T-helper 2 cell treated with Interferon-gamma antibody and Interleukin-4, amounts not matched to agents 100 ng/mL and 5 ng/mL, for 36 hours (primary cell): ENCODE results near the gene CABP2. TPM values are rescaled to one million over a fixed set of nuclear protein-coding genes. Genes with fewer than 3 reads are reported as not detected.
"Not testable (repeated sequence)": the region's sequence is repeated elsewhere in the genome, so short reads cannot be mapped to it uniquely, and the experiment has no call there.

Experiments
- intact Hi-C: fragments of 100-400 bp; cut with micrococcal nuclease; formaldehyde crosslinking; loops from one replicate; pipeline ENCODE4 v1.15.1; 2023
- total RNA-seq: library from RNA; stranded (reverse); gene quantifications from 2 replicates; pipeline ENCODE4 v1.2.3, GENCODE V29; 2022

CABP2 gene
- not detected in 2 replicates for total RNA-seq

- intact Hi-C loops = no loop called here
These were observed at the start of gene CABP2 for GRCh38 chr11:67522844-67523555. Gene CABP2, minus strand, starts transcription at chr11:67523446. Its CDS starts 120 bp downstream, at chr11:67523326.

- intact Hi-C loops = loop anchor here (1.0 kb wide), 1 partner anchor 86 kb away; no protein-coding TSS in a partner anchor
These were observed 49.6 kb upstream of the CABP2 start for GRCh38 chr11:67572747-67573419.

- intact Hi-C loops = loop anchor here (1.0 kb wide), 1 partner anchor 87 kb away; no protein-coding TSS in a partner anchor
These were observed 49.1 kb upstream of the CABP2 start for GRCh38 chr11:67572305-67572704.

DNA sequence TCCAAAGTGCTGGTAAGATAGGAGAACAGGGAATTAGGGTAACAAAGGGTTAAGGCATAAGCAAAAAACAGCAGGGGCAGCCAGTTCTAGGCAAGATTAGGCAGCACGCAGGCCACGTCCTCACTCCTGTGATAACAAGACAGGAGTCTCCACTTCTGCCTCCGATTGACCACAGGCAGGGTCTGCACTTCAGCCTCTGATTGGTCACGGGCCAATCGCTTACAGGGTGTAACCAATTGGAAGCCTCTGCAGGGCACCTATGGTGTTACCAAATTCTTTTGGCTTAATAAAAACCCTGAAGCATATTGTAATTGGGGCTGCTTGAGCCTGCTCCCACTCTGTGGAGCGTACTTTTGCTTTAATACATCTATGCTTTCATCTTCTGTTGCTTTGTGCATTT, 48.2 kb upstream of the CABP2 start:
- intact Hi-C loops = no loop called here

DNA sequence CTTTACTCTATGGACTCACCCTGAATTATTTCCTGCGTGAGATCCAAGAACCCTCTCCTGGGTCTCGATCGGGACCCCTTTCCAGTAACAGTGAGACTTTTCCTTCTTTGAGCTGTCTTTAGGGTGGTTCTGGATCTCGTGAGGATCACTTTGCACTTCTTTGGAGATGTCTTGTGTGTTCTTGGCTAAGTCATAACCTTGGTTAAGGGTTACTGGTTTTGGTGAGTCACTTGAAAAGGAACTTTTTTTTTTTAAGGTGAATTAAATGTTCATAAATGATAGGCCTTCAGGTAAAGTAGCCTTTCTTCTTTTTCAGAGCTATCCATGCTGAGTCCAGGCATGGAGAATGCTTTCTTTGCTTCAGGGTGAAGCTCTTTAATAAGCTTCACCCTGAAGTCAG, 41.0 kb upstream of the CABP2 start:
- intact Hi-C loops = no loop called here

GRCh38 chr11:67563705-67564114, 40.5 kb upstream of the CABP2 start:
- intact Hi-C loops = not testable (repeated sequence)

- intact Hi-C loops = no loop called here
These were observed 39.9 kb upstream of the CABP2 start for GRCh38 chr11:67562963-67563704.

GRCh38 chr11:67561971-67562619, 38.8 kb upstream of the CABP2 start:
- intact Hi-C loops = no loop called here

DNA sequence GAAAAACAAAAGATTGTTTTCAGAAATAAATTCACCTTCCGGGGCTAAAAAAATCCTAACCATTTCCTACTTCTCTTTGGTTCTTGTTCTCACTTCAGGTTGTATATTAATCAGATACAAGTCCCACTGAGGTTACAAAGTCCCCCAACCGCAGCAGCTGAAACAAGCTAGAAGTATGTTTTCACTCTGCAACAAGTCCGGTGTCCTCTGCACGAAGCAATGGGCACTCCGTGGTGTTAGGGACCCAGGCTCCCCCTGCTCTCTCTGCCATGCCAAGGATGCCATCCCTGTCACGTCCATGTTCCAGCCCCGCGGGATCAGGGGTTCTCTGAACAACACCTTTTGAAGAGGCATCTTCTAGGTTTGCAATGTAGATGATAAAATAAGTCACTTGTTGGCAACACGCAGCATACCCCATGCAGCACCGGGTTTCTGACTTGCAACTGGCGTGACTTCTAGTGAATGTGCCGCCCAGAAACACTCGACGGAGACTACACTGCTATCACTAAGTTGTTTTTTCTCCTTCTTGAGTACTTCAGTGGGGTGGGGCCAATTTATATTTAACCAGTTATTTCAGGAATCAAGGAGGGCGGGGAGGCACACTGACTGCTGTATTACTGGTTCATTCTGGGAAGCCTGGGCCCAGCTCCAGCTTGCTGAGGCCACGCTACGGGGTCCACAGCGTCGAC, 35.0 kb upstream of the CABP2 start:
- intact Hi-C loops = no loop called here

- intact Hi-C loops = no loop called here
These were observed 33.0 kb upstream of the CABP2 start for GRCh38 chr11:67556244-67556643.

DNA sequence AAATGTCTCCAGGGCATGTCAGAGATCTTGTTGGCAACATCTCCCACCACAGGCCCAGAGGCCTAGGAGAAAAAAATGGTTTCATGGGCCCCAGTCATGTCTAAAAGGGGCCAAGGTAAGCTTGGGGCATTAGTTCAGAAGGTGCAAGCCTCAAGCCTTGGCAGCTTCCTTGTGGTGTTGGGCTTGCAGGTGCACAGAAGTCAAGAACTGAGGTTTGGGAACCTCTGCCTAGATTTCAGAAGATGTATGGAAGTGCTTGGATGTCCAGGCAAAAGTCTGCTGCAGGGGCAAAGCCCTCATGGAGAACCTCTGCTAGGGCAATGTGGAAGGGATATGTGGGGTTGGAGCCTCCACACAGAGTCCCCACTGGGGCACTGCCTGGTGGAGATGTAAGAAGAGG, 28.5 kb upstream of the CABP2 start:
- intact Hi-C loops = not testable (repeated sequence)

DNA sequence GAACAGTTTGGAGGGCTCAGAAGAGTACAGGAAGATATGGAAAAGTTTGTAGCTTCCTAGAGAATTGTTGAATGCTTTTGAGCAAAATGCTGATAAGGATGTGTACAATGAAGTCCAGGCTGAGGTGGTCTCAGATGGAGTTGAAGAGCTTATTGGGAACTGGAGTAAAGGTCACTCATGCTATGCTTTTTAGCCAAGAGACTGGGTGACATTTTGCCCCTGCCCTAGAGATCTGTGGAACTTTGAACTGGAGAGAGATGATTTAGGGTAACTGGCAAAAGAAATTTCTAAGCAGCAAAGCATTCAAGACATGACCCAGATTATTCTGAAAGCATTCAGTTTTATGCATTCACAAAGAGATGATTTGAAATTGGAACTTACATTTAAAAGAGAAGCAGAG, 27.9 kb upstream of the CABP2 start:
- intact Hi-C loops = no loop called here

GRCh38 chr11:67548555-67549110, 25.4 kb upstream of the CABP2 start:
- intact Hi-C loops = no loop called here

GRCh38 chr11:67548112-67548511, 24.9 kb upstream of the CABP2 start:
- intact Hi-C loops = not testable (repeated sequence)

GRCh38 chr11:67545280-67545679, 22.0 kb upstream of the CABP2 start:
- intact Hi-C loops = no loop called here

- intact Hi-C loops = no loop called here
These were observed 21.5 kb upstream of the CABP2 start for GRCh38 chr11:67544616-67545242.

DNA sequence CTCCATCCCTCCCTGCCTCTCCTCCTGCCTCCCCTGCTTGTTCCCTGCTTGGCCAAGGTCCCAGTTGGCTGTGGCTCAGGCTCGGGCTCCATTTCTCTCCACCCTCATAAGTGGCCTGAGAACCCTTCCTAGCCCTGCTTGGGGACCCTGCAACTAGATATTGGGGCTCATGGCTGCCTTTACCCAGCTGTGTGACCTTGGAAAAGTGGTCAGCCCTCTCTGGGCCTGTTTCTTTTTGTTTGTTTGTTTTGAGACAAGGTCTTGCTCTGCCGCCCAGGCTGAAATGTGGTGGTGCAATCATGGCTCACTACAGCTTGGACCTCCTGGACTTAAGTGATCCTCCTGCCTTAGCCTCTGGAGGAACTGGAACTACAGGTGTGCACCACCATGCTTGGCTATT, 20.3 kb upstream of the CABP2 start:
- intact Hi-C loops = no loop called here

DNA sequence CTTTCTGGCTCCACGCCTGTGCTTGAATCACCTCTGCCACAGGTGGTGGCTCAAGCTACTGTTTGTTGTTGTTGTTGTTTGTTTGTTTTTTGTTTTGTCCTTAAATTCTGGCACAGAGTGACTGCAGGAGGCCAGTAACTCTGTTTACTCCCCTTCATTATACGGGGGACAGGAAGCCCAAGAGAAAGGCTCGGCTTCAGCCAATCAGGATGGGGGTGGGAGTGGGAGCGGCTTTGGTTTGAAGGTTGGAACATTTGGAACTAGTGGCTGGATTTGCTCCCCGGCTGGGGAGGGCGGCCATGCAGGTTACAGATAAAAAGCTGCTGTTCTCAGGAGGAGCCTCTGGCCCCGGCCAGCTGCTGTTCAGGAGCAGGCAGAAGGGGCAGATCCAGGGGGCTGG, 19.7 kb upstream of the CABP2 start:
- intact Hi-C loops = no loop called here

DNA sequence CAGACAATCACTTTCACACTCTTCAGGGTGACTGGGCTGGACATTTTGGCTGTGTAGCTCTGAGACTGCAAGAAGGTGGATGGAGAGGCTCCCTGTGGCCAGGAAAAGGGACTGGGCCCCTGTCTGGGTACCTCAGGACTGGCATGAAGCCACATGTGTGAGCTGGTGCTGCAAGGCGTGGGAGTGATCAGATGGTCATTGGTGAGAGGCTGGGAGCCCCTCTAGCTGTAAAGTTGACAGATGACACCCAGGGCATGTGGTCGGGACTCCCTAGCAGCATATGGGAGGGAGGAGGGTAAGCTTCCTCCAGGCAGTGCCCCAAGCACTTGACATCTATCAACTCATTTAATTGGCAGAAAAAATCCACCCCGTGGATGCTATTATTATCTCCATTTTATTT, 18.9 kb upstream of the CABP2 start:
- intact Hi-C loops = no loop called here

DNA sequence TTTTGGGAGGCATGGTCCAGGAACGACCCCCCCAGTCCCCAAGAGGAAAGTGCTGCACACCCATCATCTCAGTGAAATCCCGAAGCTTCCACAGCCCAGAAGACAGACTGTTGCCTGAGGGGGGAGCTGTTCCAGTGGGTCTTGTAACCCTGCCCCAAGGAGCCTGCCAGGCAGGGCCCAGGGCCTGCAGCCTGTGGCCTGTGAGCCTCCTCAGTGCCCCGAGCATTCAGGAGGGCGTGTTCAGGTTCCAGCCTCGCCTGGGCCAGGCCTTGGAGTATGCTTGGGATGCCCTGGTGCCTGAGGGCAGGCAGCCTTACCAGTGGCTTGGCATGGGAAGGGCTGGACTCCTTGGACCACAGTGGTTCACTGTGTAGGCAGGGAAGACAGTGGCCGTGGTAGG, 18.0 kb upstream of the CABP2 start:
- intact Hi-C loops = no loop called here
